Forelimb muscle (tissue), 1 donor: ENCODE results near the gene RRAS2. TPM values are rescaled to one million over a fixed set of nuclear protein-coding genes. Genes with fewer than 3 reads are reported as not detected.
"Not testable (repeated sequence)": the region's sequence is repeated elsewhere in the genome, so short reads cannot be mapped to it uniquely, and the experiment has no call there.

ENCODE experiments used
- DNase-seq: peaks from one replicate; pipeline ENCODE4 v3.0.0-alpha.2; 2013; ENCODE audit warnings: low read depth
- polyA plus RNA-seq: library from polyadenylated mRNA; unstranded; fragments of 120-200 nt; gene quantifications from one replicate; pipeline ENCODE4 v1.2.1, GENCODE V29; 2013; ENCODE audit not compliant: insufficient read length

RRAS2 gene
- polyA plus RNA-seq, 1 donor: 46.6 TPM

DNA sequence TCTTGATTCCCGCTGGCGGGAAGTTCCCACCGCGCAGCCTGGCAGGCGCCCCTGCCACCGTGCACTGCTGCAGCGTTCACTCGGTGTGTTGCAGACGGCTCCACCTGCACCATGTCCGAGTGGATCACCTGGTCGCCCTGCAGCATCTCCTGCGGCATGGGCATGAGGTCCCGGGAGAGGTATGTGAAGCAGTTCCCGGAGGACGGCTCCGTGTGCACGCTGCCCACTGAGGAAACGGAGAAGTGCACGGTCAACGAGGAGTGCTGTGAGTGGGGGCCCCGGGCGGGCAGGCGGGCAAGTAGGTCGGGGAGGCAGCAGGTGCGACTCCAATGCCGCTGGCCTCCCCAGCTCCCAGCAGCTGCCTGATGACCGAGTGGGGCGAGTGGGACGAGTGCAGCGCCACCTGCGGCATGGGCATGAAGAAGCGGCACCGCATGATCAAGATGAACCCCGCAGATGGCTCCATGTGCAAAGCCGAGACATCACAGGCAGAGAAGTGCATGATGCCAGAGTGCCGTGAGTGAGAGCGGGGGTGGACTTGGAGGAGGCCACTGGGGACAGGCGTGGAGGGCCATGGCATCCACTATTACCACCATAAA is 99.7 kb downstream of the RRAS2 start:
- no peak for DNase-seq

GRCh38 chr11:14258221-14258935 is 100.6 kb downstream of the RRAS2 start:
- DNase-seq: no peak

GRCh38 chr11:14255238-14255534 is 103.8 kb downstream of the RRAS2 start:
- no peak for DNase-seq

DNA sequence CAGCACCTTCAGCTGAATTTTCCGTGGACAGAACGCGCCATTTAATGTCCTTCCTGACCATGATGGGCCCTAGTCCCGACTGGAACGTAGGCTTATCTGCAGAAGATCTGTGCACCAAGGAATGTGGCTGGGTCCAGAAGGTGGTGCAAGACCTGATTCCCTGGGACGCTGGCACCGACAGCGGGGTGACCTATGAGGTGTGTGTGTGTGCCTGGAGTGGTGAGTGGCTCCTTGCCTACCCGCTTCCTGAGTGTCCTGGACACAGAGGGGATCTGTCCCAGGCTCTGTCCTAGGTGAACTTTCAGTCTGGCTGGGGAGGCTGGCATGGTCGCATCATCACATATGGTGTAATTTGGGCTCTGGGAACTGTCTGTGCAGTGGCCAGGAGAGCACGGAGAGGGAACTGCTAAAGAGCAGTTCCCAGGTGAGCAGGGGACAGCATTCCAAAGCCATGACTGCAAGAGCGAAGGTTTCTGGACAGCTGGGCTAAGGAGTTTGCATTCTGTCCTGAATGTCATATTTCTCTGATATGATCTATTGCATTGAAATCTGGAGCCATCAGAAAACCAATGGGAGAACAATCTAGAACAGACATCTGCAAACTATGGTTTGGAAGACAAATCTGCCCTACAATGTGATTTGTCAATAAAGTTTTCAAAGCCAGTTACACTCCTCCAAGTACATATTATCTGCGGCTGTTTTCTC is 104.3 kb downstream of the RRAS2 start:
- no peak for DNase-seq

- no peak for DNase-seq
Measured at GRCh38 chr11:14253840-14254239, 105.1 kb downstream of the RRAS2 start.

DNA sequence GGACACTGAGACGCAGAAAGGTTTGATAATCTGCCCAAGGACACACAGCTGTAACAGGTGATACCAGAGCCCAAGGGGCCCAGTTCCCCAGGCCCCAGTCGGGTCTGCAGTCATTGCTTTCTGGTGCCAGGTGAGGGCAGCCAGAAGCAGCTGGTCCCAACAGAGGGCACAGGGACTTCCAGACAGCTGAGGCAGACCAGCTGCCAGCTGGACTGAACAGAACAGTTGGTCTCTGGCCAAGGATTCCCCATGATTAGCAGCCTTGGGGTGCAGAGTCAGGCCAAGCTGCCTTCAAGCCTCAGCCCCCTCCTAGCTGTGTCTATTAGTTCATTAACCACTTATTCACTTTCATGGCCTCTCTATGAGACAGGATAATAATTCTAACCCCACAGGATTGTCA is 105.6 kb downstream of the RRAS2 start:
- DNase-seq: no peak

DNA sequence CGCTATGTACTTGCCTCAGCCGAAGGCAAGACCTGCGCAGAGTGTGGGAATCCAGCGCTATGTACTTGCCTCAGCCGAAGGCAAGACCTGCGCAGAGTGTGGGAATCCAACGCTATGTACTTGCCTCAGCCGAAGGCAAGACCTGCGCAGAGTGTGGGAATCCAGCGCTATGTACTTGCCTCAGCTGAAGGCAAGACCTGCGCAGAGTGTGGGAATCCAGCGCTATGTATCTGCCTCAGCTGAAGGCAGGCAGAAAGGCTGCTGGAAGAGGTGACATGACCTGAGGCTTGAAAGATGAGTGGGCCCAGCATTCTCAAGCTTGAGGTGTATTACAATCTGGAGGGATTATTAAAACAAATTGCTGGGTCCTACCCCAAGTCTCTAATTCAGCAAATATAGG is 106.5 kb downstream of the RRAS2 start:
- DNase-seq: not testable (repeated sequence)

DNA sequence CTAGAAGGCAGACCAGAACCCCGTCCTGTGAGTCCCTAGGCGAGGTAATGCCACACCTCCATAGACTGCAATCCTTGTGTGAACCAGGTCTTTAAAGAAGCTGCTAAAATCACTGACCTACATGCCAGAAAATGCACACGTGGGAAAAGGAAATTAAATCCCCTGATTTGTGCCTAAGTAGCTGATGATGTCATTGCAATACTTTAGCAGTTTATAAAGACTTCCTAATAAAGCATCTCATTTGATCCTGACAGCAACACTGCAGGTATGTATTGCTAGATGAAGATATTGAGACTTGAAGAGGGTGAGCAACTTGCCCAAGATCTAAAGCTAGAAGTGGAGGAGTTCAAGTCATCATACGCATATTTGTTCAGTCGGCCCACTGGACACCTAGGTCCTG is 107.2 kb downstream of the RRAS2 start:
- no peak for DNase-seq

- no peak for DNase-seq
Measured at GRCh38 chr11:14249121-14249963, 109.6 kb downstream of the RRAS2 start.

GRCh38 chr11:14248580-14248981 is 110.4 kb downstream of the RRAS2 start:
- DNase-seq: no peak

DNA sequence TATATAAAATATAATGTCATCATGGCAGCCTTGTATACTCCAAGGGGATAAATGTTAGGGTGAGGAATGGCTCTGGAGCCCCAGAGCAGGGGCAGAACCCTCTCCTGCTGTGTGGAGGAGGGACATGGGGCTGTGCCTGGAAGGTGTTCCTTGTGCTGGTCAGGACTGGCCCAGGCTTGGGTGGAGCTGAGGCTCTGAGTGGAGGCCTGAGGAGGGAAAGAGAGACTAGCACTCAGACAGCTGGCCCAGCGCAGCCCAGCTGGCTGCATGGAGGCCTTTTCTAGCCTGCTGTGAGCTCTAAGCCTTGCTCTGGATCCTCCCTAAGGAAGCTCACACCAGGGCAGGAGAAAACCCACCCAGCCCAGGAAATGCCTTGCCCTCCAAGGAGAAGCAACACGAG is 113.5 kb downstream of the RRAS2 start:
- no peak for DNase-seq

DNA sequence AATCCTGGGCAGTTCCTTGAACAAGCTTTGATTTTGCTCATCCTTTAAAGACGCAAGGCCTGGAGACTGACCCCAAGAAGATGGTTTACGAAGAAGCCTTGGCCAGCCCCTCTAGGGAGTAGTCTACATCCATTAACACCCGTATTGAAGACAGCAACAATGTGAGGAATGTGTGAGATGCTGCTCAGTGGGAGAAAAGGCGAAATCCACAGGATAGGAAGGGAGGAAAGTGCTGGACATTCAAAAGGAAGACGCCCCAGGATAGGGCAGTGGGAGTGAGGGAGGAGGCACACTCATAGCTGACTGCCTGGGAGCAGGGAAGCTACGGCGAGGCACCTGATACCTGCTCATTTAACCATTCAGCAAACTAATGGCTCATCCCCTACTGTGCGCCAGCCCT is 114.1 kb downstream of the RRAS2 start:
- no peak for DNase-seq

DNA sequence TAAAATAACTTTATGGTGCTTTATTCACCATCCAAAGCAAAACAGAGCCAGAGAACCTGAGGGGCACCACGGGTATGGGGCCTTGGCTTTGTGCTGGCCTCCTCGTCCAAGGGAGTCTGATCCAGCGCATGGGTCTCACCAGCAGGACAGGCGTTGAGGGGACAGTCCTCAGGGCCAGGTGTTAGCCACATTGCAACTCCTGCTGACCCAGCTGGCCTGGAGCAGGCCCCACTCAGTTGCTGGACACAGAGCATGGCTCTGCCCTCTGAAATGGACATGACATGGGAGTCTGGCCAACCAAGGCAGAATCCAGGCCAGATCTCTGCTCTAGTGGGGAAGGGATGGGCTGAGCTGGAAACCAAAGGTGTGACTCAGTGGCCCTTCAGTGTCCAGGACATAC is 116.2 kb downstream of the RRAS2 start:
- no peak for DNase-seq

DNA sequence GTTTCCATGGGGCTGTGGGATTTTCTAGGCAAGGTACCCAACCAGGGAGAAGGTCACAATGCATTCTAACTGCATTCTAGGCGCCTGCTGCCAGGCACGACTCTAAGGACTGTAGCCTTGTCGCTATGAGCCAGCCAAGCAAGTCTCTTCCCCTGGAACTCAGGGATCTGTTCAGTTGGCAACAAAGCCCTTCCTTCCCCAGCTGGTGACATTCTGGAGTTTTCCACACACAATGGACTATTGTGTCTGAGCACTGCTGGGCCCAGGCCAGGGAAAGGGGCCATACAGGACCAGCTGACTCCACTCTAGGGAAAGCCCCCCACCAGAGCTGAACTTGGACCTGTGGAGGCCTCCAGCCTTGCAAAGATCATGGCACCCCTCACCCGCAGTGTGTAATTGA is 116.8 kb downstream of the RRAS2 start:
- DNase-seq: no peak

- DNase-seq: no peak
Measured at GRCh38 chr11:14240951-14241350, 118.0 kb downstream of the RRAS2 start.

GRCh38 chr11:14240221-14240620 is 118.8 kb downstream of the RRAS2 start:
- DNase-seq: no peak

- no peak for DNase-seq
Measured at GRCh38 chr11:14237444-14237961, 121.5 kb downstream of the RRAS2 start.

DNA sequence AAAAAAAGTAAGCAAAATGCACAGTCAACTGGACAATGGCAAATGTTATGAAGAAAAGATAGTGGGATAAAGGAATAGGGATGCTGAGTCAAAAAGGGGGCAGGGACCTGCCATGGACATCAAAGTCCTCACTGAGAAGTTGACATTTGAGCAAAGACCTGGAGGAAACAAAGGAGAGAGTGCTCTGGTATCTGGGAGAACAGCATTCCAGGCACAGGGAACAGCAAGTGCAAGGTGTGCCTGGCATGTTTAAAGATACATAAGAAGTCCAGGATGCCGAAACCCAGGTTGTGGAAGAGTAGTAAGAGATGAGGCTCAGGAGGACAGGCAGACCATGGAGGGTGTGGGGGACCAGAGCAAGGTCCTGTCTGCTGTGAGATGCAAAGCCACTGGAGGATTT is 123.3 kb downstream of the RRAS2 start:
- DNase-seq: no peak

DNA sequence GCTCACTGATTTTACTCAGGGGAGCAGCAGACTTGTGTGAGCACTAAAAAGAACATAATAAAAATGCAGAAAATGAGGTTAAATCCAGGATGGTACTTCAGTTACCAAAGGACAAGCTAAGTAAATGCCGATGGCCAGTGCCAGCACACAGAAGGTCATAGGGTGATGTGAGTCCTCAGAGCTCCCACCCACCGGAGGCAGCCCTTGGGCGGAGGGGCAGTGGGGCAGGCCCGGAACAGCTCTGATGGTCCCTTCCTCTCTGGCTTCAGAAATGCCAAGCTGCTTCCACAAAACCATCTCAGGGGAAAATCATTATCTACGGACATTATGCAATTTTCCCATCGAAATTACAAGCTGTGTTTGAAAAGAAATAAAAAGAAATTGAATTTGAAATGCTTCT is 124.5 kb downstream of the RRAS2 start:
- no peak for DNase-seq

GRCh38 chr11:14232652-14233051 is 126.3 kb downstream of the RRAS2 start:
- DNase-seq: no peak

GRCh38 chr11:14230407-14230806 is 128.6 kb downstream of the RRAS2 start:
- DNase-seq: no peak

- no peak for DNase-seq
Measured at GRCh38 chr11:14229472-14229871, 129.5 kb downstream of the RRAS2 start.
